ENCODE measurements around the gene ADAM33. TPM values are rescaled to one million over a fixed set of nuclear protein-coding genes. Genes with fewer than 3 reads are reported as not detected.

ADAM33 gene
- total RNA-seq, 1 experiment from 2014 or later, result not detected

GRCh38 chr20:3689978-3690377, 8.2 kb upstream of the ADAM33 start:
- Histone ChIP-seq H3K27me3 (replicated peaks; ENCODE audit: insufficient read depth, low read depth, low read length, poor library complexity) (no peaks in the 10 kb centered on the region), H3K36me3 (ENCODE audit: insufficient read depth, low read length, poor library complexity, severe bottlenecking) (no peaks in the 10 kb centered on the region), H3K4me3 (ENCODE audit: low read depth, low read length, poor library complexity, severe bottlenecking) (no peak overlapping the region), H3K27ac (ENCODE audit: low read depth, low read length, poor library complexity, severe bottlenecking) (no peak overlapping the region), H3K4me1 (ENCODE audit: insufficient read depth, low read length, poor library complexity, severe bottlenecking) (peaks cover 4% of the 10 kb centered on the region), H3K9me3 (ENCODE audit: low read depth, low read length, poor library complexity, severe bottlenecking) (no peaks in the 10 kb centered on the region)
- ChIA-PET POLR2A (ENCODE audit: low non-redundant PET) (no interaction called here), CTCF (interaction anchor here (1.0 kb wide), 1 partner anchor 21 kb away, joined by 5 read pairs; no protein-coding TSS in a partner anchor)
- intact Hi-C loops (cut with micrococcal nuclease; ENCODE audit: unreplicated experiment), result no loop called here
- BruUV-seq (replicated peaks), result no TSS peak
- TF ChIP-seq CTCF (conservative IDR thresholded peaks at IDR 0.05; ENCODE audit: low read depth, low read length) (no peak), EZH2 (IDR thresholded peaks at IDR 0.05; ENCODE audit: borderline replicate concordance, low read depth, low read length, poor library complexity, severe bottlenecking) (no peak)
- no peak for DNase-seq (ENCODE audit: low spot score)

GRCh38 chr20:3687655-3688054, 5.8 kb upstream of the ADAM33 start:
- intact Hi-C loops (cut with micrococcal nuclease; ENCODE audit: unreplicated experiment), result no loop called here
- Histone ChIP-seq H3K36me3 (ENCODE audit: insufficient read depth, low read length, poor library complexity, severe bottlenecking) (no peaks in the 10 kb centered on the region), H3K27ac (ENCODE audit: low read depth, low read length, poor library complexity, severe bottlenecking) (no peak overlapping the region), H3K9me3 (ENCODE audit: low read depth, low read length, poor library complexity, severe bottlenecking) (no peaks in the 10 kb centered on the region), H3K4me3 (ENCODE audit: low read depth, low read length, poor library complexity, severe bottlenecking) (no peak overlapping the region), H3K4me1 (ENCODE audit: insufficient read depth, low read length, poor library complexity, severe bottlenecking) (peaks cover 4% of the 10 kb centered on the region), H3K27me3 (replicated peaks; ENCODE audit: insufficient read depth, low read depth, low read length, poor library complexity) (no peaks in the 10 kb centered on the region)
- ChIA-PET CTCF (interaction anchor here (0.5 to 0.9 kb wide), 2 partner anchors 11 to 469 kb away, joined by 5 to 7 read pairs; no protein-coding TSS in a partner anchor), POLR2A (ENCODE audit: low non-redundant PET) (no interaction called here)
- no peak for TF ChIP-seq CTCF (conservative IDR thresholded peaks at IDR 0.05; ENCODE audit: low read depth, low read length)
- TF ChIP-seq EZH2 (IDR thresholded peaks at IDR 0.05; ENCODE audit: borderline replicate concordance, low read depth, low read length, poor library complexity, severe bottlenecking), result no peak
- DNase-seq (ENCODE audit: low spot score), result peak; percentile 45
- BruUV-seq (replicated peaks), result no TSS peak

- H3K4me3 ChIP-seq (ENCODE audit: low read depth, low read length, poor library complexity, severe bottlenecking), result no peak overlapping the region
- peaks cover 4% of the 10 kb centered on the region for H3K4me1 ChIP-seq (ENCODE audit: insufficient read depth, low read length, poor library complexity, severe bottlenecking)
- DNase-seq (ENCODE audit: low spot score), result peak; percentile 52
- no peaks in the 10 kb centered on the region for H3K36me3 ChIP-seq (ENCODE audit: insufficient read depth, low read length, poor library complexity, severe bottlenecking)
- no peak overlapping the region for H3K27ac ChIP-seq (ENCODE audit: low read depth, low read length, poor library complexity, severe bottlenecking)
- no peaks in the 10 kb centered on the region for H3K9me3 ChIP-seq (ENCODE audit: low read depth, low read length, poor library complexity, severe bottlenecking)
- CTCF ChIA-PET, result interaction anchor here (0.5 to 0.9 kb wide), 2 partner anchors 10 to 468 kb away, joined by 5 to 7 read pairs; no protein-coding TSS in a partner anchor
- no TSS peak for BruUV-seq (replicated peaks)
- intact Hi-C loops (cut with micrococcal nuclease; ENCODE audit: unreplicated experiment), result no loop called here
- H3K27me3 ChIP-seq (replicated peaks; ENCODE audit: insufficient read depth, low read depth, low read length, poor library complexity), result no peaks in the 10 kb centered on the region
- POLR2A ChIA-PET (ENCODE audit: low non-redundant PET), result no interaction called here
- peak; percentile 36 for TF ChIP-seq CTCF (conservative IDR thresholded peaks at IDR 0.05; ENCODE audit: low read depth, low read length)
- TF ChIP-seq EZH2 (IDR thresholded peaks at IDR 0.05; ENCODE audit: borderline replicate concordance, low read depth, low read length, poor library complexity, severe bottlenecking), result no peak
These were observed 5.1 kb upstream of the ADAM33 start for GRCh38 chr20:3686867-3687321.

All from A673 (cell line).